Gastrocnemius medialis (tissue), 4 donors: Measurements from ENCODE around the gene PHOSPHO2.

Experiments
- CTCF ChIP-seq, 5 experiments: fragments of 450-650 bp in 3 of 5; fragments of 200-600 bp in 2 of 5; sonication (generic) in 2 of 5; IDR thresholded peaks in 4 of 5; conservative IDR thresholded peaks in 1 of 5; 1 replicate in 4 of 5; 2 replicates in 1 of 5; pipeline ENCODE4 v1.5.1; 2016 to 2019; ENCODE audit warnings: antibody characterized with exemption in 5 of 5, mild to moderate bottlenecking in 3 of 5, moderate library complexity in 3 of 5
- POLR2A ChIP-seq, 2 donors: fragments of 450-650 bp; IDR thresholded peaks; one replicate each; pipeline ENCODE4 v1.6.1; 2017; ENCODE audit warnings: antibody characterized with exemption in 2 of 2, mild to moderate bottlenecking in 2 of 2, moderate library complexity in 2 of 2

- no peak for TF ChIP-seq CTCF (IDR thresholded peaks at IDR 0.05 in 4 of 5, conservative IDR thresholded peaks at IDR 0.05 in 1 of 5)
- TF ChIP-seq POLR2A (IDR thresholded peaks at IDR 0.05): no peak
Measured at GRCh38 chr2:169732075-169732474, 37.8 kb downstream of the PHOSPHO2 start.
